Keratinocyte (primary cell): ENCODE measurements around the gene IGF2BP2. TPM values are rescaled to one million over a fixed set of nuclear protein-coding genes. Genes with fewer than 3 reads are reported as not detected.
"Not testable (repeated sequence)": the region's sequence is repeated elsewhere in the genome, so short reads cannot be mapped to it uniquely, and the experiment has no call there.

Experiments
- DNase-seq: peaks from one replicate; pipeline ENCODE4 v3.0.0-alpha.2; 2011; ENCODE audit warnings: low read depth, missing footprints, low spot score
- FAIRE-seq: peaks from 2 replicates; lab custom pipeline; 2011; peaks lifted over from hg19 to GRCh38; lab: Jason Lieb, UNC
- H2AFZ ChIP-seq: 2 replicates; pipeline ENCODE4 v1.6.0; 2012; ENCODE audit warnings: low read length, control low read depth, inconsistent platforms; ENCODE audit not compliant: control insufficient read depth
- H3K27ac ChIP-seq: 2 replicates; pipeline ENCODE4 v1.5.1; 2011; ENCODE audit warnings: low read length; ENCODE audit not compliant: control insufficient read depth, insufficient read depth
- H3K27me3 ChIP-seq: 3 replicates; pipeline ENCODE4 v1.6.0; 2011; ENCODE audit warnings: low read length; ENCODE audit not compliant: control insufficient read depth, insufficient read depth; ENCODE audit errors: extremely low read depth
- H3K36me3 ChIP-seq, 2 experiments: 2 replicates in 1 of 2; 3 replicates in 1 of 2; pipeline ENCODE4 v1.5.1; 2011; ENCODE audit warnings: low read length in 2 of 2, mild to moderate bottlenecking in 1 of 2; ENCODE audit not compliant: control insufficient read depth in 2 of 2, insufficient read depth in 2 of 2; ENCODE audit errors: extremely low read depth in 1 of 2
- H3K4me1 ChIP-seq: 3 replicates; pipeline ENCODE4 v1.5.1; 2011; ENCODE audit warnings: low read length; ENCODE audit not compliant: control insufficient read depth, insufficient read depth; ENCODE audit errors: extremely low read depth
- H3K4me2 ChIP-seq: 3 replicates; pipeline ENCODE4 v1.6.0; 2011; ENCODE audit warnings: low read depth, low read length; ENCODE audit not compliant: control insufficient read depth, insufficient read depth; ENCODE audit errors: extremely low read depth
- H3K4me3 ChIP-seq, 3 experiments: fragments of 200-600 bp in 1 of 3; sonication (generic) in 1 of 3; 2 replicates in 2 of 3; 3 replicates in 1 of 3; pipeline ENCODE4 v1.5.1; 2011 to 2016; ENCODE audit warnings: low read length in 3 of 3, mild to moderate bottlenecking in 3 of 3, control low read depth in 2 of 3, inconsistent platforms in 1 of 3, low read depth in 1 of 3, mixed read lengths in 1 of 3, mixed run types in 1 of 3, moderate library complexity in 1 of 3; ENCODE audit not compliant: control insufficient read depth in 2 of 3, insufficient read depth in 2 of 3; ENCODE audit errors: extremely low read depth in 1 of 3
- H3K79me2 ChIP-seq: 2 replicates; pipeline ENCODE4 v1.6.0; 2012; ENCODE audit warnings: low read length; ENCODE audit not compliant: control insufficient read depth, insufficient read depth
- H3K9ac ChIP-seq: 3 replicates; pipeline ENCODE4 v1.6.0; 2011; ENCODE audit warnings: low read length; ENCODE audit not compliant: control insufficient read depth, insufficient read depth; ENCODE audit errors: extremely low read depth
- H3K9me1 ChIP-seq: 3 replicates; pipeline ENCODE4 v1.6.0; 2011; ENCODE audit warnings: low read length; ENCODE audit not compliant: control insufficient read depth, insufficient read depth; ENCODE audit errors: extremely low read depth
- H3K9me3 ChIP-seq: 2 replicates; pipeline ENCODE4 v1.5.1; 2012; ENCODE audit warnings: low read depth, low read length; ENCODE audit not compliant: control insufficient read depth
- H4K20me1 ChIP-seq: 3 replicates; pipeline ENCODE4 v1.6.0; 2011; ENCODE audit warnings: low read length; ENCODE audit not compliant: control insufficient read depth, insufficient read depth; ENCODE audit errors: extremely low read depth
- EZH2 ChIP-seq: IDR thresholded peaks from one replicate; pipeline ENCODE4 v1.6.1; 2012; ENCODE audit warnings: inconsistent platforms, mild to moderate bottlenecking, low read length, moderate library complexity
- dilution Hi-C: fragments of 300-500 bp; cut with MboI; formaldehyde crosslinking; loops from one replicate; pipeline ENCODE4 v1.7.0; 2020; ENCODE audit warnings: low sequenced_read_pairs; ENCODE audit not compliant: extremely low pct_ligation_motif_present
- polyA plus RNA-seq, 5 experiments: library from polyadenylated mRNA; depleted of rRNA in 3 of 5; stranded (reverse) in 3 of 5; stranded (forward) in 1 of 5; unstranded in 1 of 5; fragments of >200 nt; gene quantifications; 1 replicate in 1 of 5; 2 replicates in 3 of 5; 3 replicates in 1 of 5; pipeline versions ENCODE4 v1.2.1 to v1.2.3, GENCODE V29; 2011 to 2012; ENCODE audit warnings: missing spikeins in 2 of 5, low read depth in 1 of 5, low replicate concordance in 1 of 5
- TF ChIP-seq, protein P1 (sequence below), 3 experiments: IDR thresholded peaks in 1 of 3; conservative IDR thresholded peaks in 1 of 3; optimal IDR thresholded peaks in 1 of 3; 2 replicates in 2 of 3; 3 replicates in 1 of 3; pipeline versions ENCODE3 to v1.5.1; 2011; ENCODE audit warnings: low read length in 3 of 3, mild to moderate bottlenecking in 3 of 3, moderate library complexity in 2 of 3, control low read depth in 1 of 3, inconsistent platforms in 1 of 3; ENCODE audit not compliant: insufficient read depth in 2 of 3; ENCODE audit errors: extremely low read depth in 1 of 3

Gene IGF2BP2
- polyA plus RNA-seq, 1 donor (not counting 4 experiments of a cell fraction or from before 2014, with no cell fraction given): 21.2 TPM

DNA sequence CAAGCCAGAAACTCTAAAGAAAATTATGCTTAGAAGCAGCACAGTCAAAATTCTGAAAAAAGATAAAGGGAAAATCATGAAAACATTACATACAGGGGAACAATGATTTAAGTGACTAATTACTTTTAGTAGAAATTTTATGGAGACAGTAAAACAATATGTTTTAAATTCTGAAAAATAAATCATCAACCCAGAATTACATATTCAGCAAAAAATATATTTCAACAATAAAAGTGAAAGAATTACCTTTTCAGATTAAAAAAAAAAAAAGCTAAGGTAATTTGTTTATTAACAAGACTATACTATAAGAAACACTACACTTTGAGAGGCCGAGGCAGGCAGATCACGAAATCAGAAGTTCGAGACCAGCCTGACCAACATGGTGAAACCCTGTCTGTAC lies 32.4 kb upstream of the IGF2BP2 start:
- Histone ChIP-seq H3K27ac (no peak overlapping the region), H2AFZ (no peak overlapping the region), H4K20me1 (no peaks in the 10 kb centered on the region), H3K4me2 (no peak overlapping the region), H3K4me1 (no peaks in the 10 kb centered on the region), H3K9me3 (no peaks in the 10 kb centered on the region), H3K4me3 (no peak overlapping the region), H3K9ac (no peak overlapping the region), H3K36me3 (no peaks in the 10 kb centered on the region), H3K27me3 (no peaks in the 10 kb centered on the region), H3K79me2 (no peaks in the 10 kb centered on the region), H3K9me1 (no peaks in the 10 kb centered on the region)
- dilution Hi-C loops: no loop called here
- TF ChIP-seq, protein P1, sequence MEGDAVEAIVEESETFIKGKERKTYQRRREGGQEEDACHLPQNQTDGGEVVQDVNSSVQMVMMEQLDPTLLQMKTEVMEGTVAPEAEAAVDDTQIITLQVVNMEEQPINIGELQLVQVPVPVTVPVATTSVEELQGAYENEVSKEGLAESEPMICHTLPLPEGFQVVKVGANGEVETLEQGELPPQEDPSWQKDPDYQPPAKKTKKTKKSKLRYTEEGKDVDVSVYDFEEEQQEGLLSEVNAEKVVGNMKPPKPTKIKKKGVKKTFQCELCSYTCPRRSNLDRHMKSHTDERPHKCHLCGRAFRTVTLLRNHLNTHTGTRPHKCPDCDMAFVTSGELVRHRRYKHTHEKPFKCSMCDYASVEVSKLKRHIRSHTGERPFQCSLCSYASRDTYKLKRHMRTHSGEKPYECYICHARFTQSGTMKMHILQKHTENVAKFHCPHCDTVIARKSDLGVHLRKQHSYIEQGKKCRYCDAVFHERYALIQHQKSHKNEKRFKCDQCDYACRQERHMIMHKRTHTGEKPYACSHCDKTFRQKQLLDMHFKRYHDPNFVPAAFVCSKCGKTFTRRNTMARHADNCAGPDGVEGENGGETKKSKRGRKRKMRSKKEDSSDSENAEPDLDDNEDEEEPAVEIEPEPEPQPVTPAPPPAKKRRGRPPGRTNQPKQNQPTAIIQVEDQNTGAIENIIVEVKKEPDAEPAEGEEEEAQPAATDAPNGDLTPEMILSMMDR (optimal IDR thresholded peaks at IDR 0.05 in 1 of 3, IDR thresholded peaks at IDR 0.05 in 1 of 3, conservative IDR thresholded peaks at IDR 0.05 in 1 of 3; ENCODE audit: extremely low read depth in 1 of 3, insufficient read depth in 2 of 3, low read length in 3 of 3): no peak
- no peak for TF ChIP-seq EZH2
- no peak for FAIRE-seq
- DNase-seq: no peak

DNA sequence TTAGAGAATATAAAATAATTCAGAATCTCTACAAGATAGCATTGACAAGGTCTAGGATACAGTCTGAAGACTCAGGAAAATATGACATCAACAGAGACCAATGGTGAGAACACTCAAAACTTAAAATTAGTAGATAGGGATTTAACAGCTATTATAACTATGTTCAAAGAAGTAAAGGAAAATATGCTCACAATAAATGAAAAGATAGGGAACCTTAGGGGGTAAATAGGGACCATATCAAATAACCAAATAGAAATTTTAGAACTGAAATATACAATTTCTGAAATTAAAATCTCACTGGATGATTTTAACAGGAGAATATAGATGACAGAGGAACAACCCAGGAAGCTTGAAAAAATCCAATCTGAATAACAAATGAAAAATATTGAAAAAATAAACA lies 31.8 kb upstream of the IGF2BP2 start:
- FAIRE-seq: no peak
- dilution Hi-C loops: no loop called here
- H3K9me1 ChIP-seq: no peaks in the 10 kb centered on the region

DNA sequence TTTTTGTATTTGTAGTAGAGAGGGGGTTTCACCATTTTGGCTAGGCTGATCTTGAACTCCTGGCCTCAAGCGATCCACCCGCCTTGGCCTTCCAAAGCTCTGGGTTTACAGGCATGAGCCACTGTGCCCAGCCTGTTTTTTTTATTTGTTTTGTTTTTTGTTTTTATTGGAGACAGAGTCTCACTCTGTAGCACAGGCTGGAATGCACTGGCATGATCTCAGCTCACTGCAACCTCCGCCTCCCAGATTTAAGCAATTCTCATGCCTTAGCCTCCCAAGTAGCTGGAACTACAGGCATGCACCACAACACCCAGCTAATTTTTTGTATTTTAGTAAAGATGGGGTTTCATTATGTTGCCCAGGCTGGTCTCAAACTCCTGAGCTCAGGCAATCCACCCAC lies 28.9 kb upstream of the IGF2BP2 start:
- H4K20me1 ChIP-seq, H3K36me3 ChIP-seq, dilution Hi-C loops, H3K9ac ChIP-seq, H3K27me3 ChIP-seq, H3K79me2 ChIP-seq, H3K27ac ChIP-seq, H3K4me3 ChIP-seq, DNase-seq, H3K4me1 ChIP-seq, H2AFZ ChIP-seq, FAIRE-seq, H3K4me2 ChIP-seq, H3K9me3 ChIP-seq, H3K9me1 ChIP-seq: not testable (repeated sequence)

More for the DNA sequence above, 31.8 kb upstream of the IGF2BP2 start:
- Histone ChIP-seq H3K36me3 (no peaks in the 10 kb centered on the region), H2AFZ (no peak overlapping the region), H3K27me3 (no peaks in the 10 kb centered on the region), H3K79me2 (no peaks in the 10 kb centered on the region), H3K27ac (no peak overlapping the region), H3K4me2 (no peak overlapping the region), H3K9me3 (no peaks in the 10 kb centered on the region), H4K20me1 (no peaks in the 10 kb centered on the region), H3K4me1 (no peaks in the 10 kb centered on the region), H3K4me3 (no peak overlapping the region), H3K9ac (no peak overlapping the region)
- TF ChIP-seq, protein P1 (optimal IDR thresholded peaks at IDR 0.05 in 1 of 3, IDR thresholded peaks at IDR 0.05 in 1 of 3, conservative IDR thresholded peaks at IDR 0.05 in 1 of 3; ENCODE audit: extremely low read depth in 1 of 3, insufficient read depth in 2 of 3, low read length in 3 of 3): no peak
- TF ChIP-seq EZH2: no peak
- no peak for DNase-seq
